HFF-Myc (cell line): Measurements from ENCODE around the gene IQGAP2.

Experiments
- DNase-seq: peaks from one replicate; pipeline ENCODE4 v3.0.0-alpha.2; 2011; ENCODE audit warnings: low read depth; ENCODE audit errors: extremely low read depth
- H3K4me3 ChIP-seq: replicated peaks from 2 replicates; pipeline ENCODE4 v1.5.1; 2011; ENCODE audit warnings: low read depth, mild to moderate bottlenecking, control low read depth, low read length
- CTCF ChIP-seq: IDR thresholded peaks from 2 replicates; pipeline ENCODE4 v1.5.1; 2012; ENCODE audit warnings: mild to moderate bottlenecking, low read depth, low read length, control low read depth; ENCODE audit errors: missing control alignments

The IQGAP2 gene

GRCh38 chr5:76378355-76378754 lies 24.7 kb upstream of the IQGAP2 start:
- TF ChIP-seq CTCF = no peak
- no peak overlapping the region for H3K4me3 ChIP-seq
- DNase-seq = no peak

GRCh38 chr5:76379316-76379715 lies 23.8 kb upstream of the IQGAP2 start:
- no peak overlapping the region for H3K4me3 ChIP-seq
- no peak for DNase-seq
- TF ChIP-seq CTCF = no peak

- H3K4me3 ChIP-seq = no peak overlapping the region
- DNase-seq = no peak
- TF ChIP-seq CTCF = no peak
Measured at GRCh38 chr5:76379855-76380254, 23.2 kb upstream of the IQGAP2 start.

- no peak for DNase-seq
- no peak for TF ChIP-seq CTCF
- no peak overlapping the region for H3K4me3 ChIP-seq
Measured at GRCh38 chr5:76380346-76381066, 22.6 kb upstream of the IQGAP2 start.

- no peak for DNase-seq
- no peak for TF ChIP-seq CTCF
- H3K4me3 ChIP-seq = no peak overlapping the region
Measured at GRCh38 chr5:76383126-76383832, 19.8 kb upstream of the IQGAP2 start.

GRCh38 chr5:76384189-76384588 lies 18.9 kb upstream of the IQGAP2 start:
- no peak for DNase-seq
- TF ChIP-seq CTCF = no peak
- no peak overlapping the region for H3K4me3 ChIP-seq
